Esophagus squamous epithelium (tissue), 5 donors: Measurements from ENCODE around the gene NME3. TPM values are rescaled to one million over a fixed set of nuclear protein-coding genes. Genes with fewer than 3 reads are reported as not detected.

ENCODE experiments used
- DNase-seq: peaks from one replicate; lab custom pipeline; 2025; lab: John Stamatoyannopoulos, UW
- H3K27ac ChIP-seq, 4 donors: fragments of 200-600 bp; sonication (generic); one replicate each; pipeline ENCODE4 v1.5.1; 2016 to 2019; ENCODE audit warnings: mild to moderate bottlenecking in 1 of 4
- H3K27me3 ChIP-seq, 4 donors: fragments of 200-600 bp; sonication (generic); 1 replicate in 3 of 4; 2 replicates in 1 of 4; pipeline versions ENCODE4 v1.5.1 to v1.6.0; 2017 to 2021; ENCODE audit warnings: antibody characterized with exemption in 1 of 4
- H3K36me3 ChIP-seq, 3 donors: fragments of 200-600 bp; sonication (generic); one replicate each; pipeline ENCODE4 v1.5.1; 2016 to 2019
- H3K4me1 ChIP-seq, 3 donors: fragments of 200-600 bp; sonication (generic); one replicate each; pipeline ENCODE4 v1.5.1; 2017 to 2019
- H3K4me3 ChIP-seq, 4 donors: fragments of 200-600 bp; sonication (generic); 1 replicate in 3 of 4; 2 replicates in 1 of 4; pipeline ENCODE4 v1.5.1; 2016 to 2019; ENCODE audit warnings: mild to moderate bottlenecking in 2 of 4, moderate library complexity in 1 of 4
- H3K9me3 ChIP-seq, 3 donors: fragments of 200-600 bp; sonication (generic); one replicate each; pipeline ENCODE4 v1.5.1; 2016 to 2019
- POLR2A ChIP-seq, 4 donors: fragments of 450-650 bp; IDR thresholded peaks; one replicate each; pipeline ENCODE4 v1.6.1; 2017; ENCODE audit warnings: antibody characterized with exemption in 4 of 4, mild to moderate bottlenecking in 4 of 4, moderate library complexity in 3 of 4
- WGBS, 2 donors: methylation state at CpG; one replicate each; pipeline ENCODE4 v1.1.5; 2018; 5-methylcytosine and 5-hydroxymethylcytosine counted together
- intact Hi-C: fragments of 100-400 bp; cut with DNase I; formaldehyde crosslinking; loops from one replicate; pipeline ENCODE4 v1.15.0; 2022
- total RNA-seq, 4 donors: library from RNA; depleted of rRNA; stranded (reverse); fragments of >200 nt; gene quantifications; one replicate each; pipeline ENCODE4 v1.1.0, GENCODE V29; 2016
- TF ChIP-seq, protein P1 (sequence below), 6 experiments: fragments of 450-650 bp in 4 of 6; fragments of 200-600 bp in 2 of 6; sonication (generic) in 2 of 6; IDR thresholded peaks; one replicate each; pipeline ENCODE4 v1.5.1; 2016 to 2019; ENCODE audit warnings: antibody characterized with exemption in 6 of 6, mild to moderate bottlenecking in 4 of 6, moderate library complexity in 4 of 6
- donor health status: DM: yes; HTN: yes; CAD: no.

The NME3 gene
- total RNA-seq, 4 donors from 2014 or later, result 30.2 to 57.1 (median 53.6) TPM

DNA sequence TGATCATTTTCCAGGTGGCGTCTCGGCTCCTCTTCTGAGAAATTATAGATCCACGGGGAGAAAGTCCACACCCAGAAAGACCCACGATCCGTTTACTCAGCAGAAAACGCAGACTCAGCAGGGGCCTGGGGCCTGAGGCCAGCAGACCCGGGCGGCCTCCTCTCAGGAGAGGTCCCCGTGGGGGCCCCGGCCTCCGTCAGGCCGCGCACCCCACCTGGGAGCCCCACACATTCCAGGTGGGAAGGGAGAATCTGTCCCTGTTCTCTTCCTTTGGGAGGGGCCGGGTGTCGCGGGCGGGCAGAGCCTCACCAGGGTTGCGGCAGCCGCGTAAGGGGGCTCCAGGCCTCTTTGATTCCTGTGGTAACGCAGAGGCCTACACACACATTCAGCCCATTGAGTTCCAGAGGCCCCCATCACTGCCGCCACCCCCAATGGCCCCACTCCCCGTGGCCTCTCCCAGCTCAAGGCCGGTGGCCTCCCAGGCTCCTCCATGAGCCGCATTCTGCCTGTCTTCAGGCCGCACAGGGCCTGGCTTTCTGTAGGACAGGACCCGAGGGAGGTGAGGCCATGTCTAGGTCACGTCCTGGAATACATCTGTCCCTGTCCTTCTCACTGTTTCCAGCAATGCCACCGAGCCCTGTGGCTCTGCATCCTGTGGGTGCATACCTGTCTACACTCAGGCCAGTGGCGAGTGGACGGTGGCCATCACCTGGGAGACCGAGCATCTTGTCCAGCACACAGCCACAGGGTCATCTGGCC, 23.7 kb upstream of the NME3 start:
- H3K27ac ChIP-seq, result no peak overlapping the region
- peaks cover 0 to 26% (median 0%) of the 10 kb centered on the region in 3 donors for H3K36me3 ChIP-seq
- no peak for TF ChIP-seq POLR2A (IDR thresholded peaks at IDR 0.05)
- TF ChIP-seq, protein P1, sequence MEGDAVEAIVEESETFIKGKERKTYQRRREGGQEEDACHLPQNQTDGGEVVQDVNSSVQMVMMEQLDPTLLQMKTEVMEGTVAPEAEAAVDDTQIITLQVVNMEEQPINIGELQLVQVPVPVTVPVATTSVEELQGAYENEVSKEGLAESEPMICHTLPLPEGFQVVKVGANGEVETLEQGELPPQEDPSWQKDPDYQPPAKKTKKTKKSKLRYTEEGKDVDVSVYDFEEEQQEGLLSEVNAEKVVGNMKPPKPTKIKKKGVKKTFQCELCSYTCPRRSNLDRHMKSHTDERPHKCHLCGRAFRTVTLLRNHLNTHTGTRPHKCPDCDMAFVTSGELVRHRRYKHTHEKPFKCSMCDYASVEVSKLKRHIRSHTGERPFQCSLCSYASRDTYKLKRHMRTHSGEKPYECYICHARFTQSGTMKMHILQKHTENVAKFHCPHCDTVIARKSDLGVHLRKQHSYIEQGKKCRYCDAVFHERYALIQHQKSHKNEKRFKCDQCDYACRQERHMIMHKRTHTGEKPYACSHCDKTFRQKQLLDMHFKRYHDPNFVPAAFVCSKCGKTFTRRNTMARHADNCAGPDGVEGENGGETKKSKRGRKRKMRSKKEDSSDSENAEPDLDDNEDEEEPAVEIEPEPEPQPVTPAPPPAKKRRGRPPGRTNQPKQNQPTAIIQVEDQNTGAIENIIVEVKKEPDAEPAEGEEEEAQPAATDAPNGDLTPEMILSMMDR (IDR thresholded peaks at IDR 0.05), result no peak
- no peaks in the 10 kb centered on the region for H3K27me3 ChIP-seq
- 94 to 98% methylated on average over 7 to 13 of the region's 32 CpGs for WGBS, 2 donors
- DNase-seq, result no peak
- peaks cover 0 to 15% (median 0%) of the 10 kb centered on the region in 3 donors for H3K9me3 ChIP-seq
- peaks cover 0 to 12% (median 0%) of the 10 kb centered on the region in 3 donors for H3K4me1 ChIP-seq
- no peak overlapping the region for H3K4me3 ChIP-seq
- intact Hi-C loops, result no loop called here

- peaks cover 0 to 15% (median 0%) of the 10 kb centered on the region in 3 donors for H3K9me3 ChIP-seq
- H3K4me1 ChIP-seq, result peaks cover 0 to 19% (median 2%) of the 10 kb centered on the region in 3 donors
- H3K27ac ChIP-seq, result no peak overlapping the region
- no peak overlapping the region for H3K4me3 ChIP-seq
- H3K27me3 ChIP-seq, result no peaks in the 10 kb centered on the region
- 53 to 80% methylated on average over 2 to 4 of the region's 18 CpGs for WGBS, 2 donors
- H3K36me3 ChIP-seq, result peaks cover 0 to 34% (median 0%) of the 10 kb centered on the region in 3 donors
- no peak for TF ChIP-seq POLR2A (IDR thresholded peaks at IDR 0.05)
- TF ChIP-seq, protein P1 (IDR thresholded peaks at IDR 0.05), result no peak
- intact Hi-C loops, result no loop called here
- no peak for DNase-seq
Observed at GRCh38 chr16:1794221-1794871, 23.0 kb upstream of the NME3 start.

GRCh38 chr16:1793578-1794220, 22.4 kb upstream of the NME3 start, which contains the start of gene IGFALS:
Gene IGFALS, minus strand, starts transcription at chr16:1793705. Its CDS starts 53 bp downstream, at chr16:1793652.
- peaks cover 0 to 13% (median 0%) of the 10 kb centered on the region in 3 donors for H3K9me3 ChIP-seq
- no peak within 1 kb of the TSS for H3K4me3 ChIP-seq
- 30% methylated on average over 2 of the region's 28 CpGs; no CpG with 5 or more reads in 1 of the 2 donors for WGBS, 2 donors
- intact Hi-C loops, result no loop called here
- no peak for DNase-seq
- TF ChIP-seq POLR2A (IDR thresholded peaks at IDR 0.05), result no peak
- TF ChIP-seq, protein P1 (IDR thresholded peaks at IDR 0.05), result no peak
- H3K36me3 ChIP-seq, result peaks cover 0 to 40% (median 2%) of the 10 kb centered on the region in 3 donors
- peaks cover 6 to 25% (median 7%) of the 10 kb centered on the region in 3 donors for H3K4me1 ChIP-seq
- no peak within 1 kb of the TSS for H3K27ac ChIP-seq
- no peaks in the 10 kb centered on the region for H3K27me3 ChIP-seq

DNA sequence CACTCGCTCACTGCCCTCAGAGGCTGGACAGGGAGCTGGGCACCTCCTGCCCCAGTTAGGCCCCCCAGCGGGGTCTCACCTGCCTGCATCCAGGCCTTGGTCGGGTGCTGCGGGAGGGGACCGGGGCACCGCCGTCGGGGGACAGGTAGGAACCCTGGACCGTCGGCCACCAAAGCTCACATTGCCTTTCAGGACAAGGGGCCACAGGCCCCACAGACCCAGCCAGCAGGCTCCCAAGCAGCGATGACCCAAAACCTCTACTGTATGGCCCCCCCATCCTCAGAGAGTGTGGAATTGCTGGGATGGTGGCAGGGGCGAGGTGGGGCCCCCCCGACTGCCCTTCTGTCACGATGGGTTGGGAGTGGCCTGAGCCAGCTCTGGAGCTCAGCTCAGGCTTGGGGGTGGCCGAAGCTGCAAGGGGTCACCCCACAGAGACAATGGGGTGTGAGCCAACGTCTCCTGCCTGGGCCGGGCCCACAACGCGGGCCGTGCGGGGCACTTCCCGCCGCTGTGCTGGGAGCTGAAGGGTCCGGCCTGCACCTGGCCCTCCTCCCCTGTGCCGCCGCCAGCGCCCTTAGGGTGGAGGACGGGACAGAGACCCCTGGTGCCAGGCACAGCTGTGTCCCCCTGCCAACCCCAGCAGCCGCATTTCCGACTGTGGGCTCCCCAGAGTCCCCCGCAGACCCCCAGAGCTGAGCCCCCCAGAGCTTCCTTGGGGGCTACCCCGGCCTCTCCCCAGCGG, 21.7 kb upstream of the NME3 start:
- Histone ChIP-seq H3K4me1 (peaks cover 7 to 32% (median 9%) of the 10 kb centered on the region in 3 donors), H3K27me3 (no peaks in the 10 kb centered on the region), H3K36me3 (peaks cover 0 to 47% (median 4%) of the 10 kb centered on the region in 3 donors), H3K27ac (no peak overlapping the region), H3K4me3 (no peak overlapping the region), H3K9me3 (peaks cover 0 to 6% (median 0%) of the 10 kb centered on the region in 3 donors)
- TF ChIP-seq, protein P1 (IDR thresholded peaks at IDR 0.05), result no peak
- no peak for TF ChIP-seq POLR2A (IDR thresholded peaks at IDR 0.05)
- intact Hi-C loops, result no loop called here
- WGBS, 2 donors, result 87% methylated on average over 3 of the region's 33 CpGs; no CpG with 5 or more reads in 1 of the 2 donors
- DNase-seq, result no peak
